ENCODE results near the gene LIF. TPM values are rescaled to one million over a fixed set of nuclear protein-coding genes. Genes with fewer than 3 reads are reported as not detected.

Gene LIF
- total RNA-seq, 4 donors from 2014 or later, result not detected

DNA sequence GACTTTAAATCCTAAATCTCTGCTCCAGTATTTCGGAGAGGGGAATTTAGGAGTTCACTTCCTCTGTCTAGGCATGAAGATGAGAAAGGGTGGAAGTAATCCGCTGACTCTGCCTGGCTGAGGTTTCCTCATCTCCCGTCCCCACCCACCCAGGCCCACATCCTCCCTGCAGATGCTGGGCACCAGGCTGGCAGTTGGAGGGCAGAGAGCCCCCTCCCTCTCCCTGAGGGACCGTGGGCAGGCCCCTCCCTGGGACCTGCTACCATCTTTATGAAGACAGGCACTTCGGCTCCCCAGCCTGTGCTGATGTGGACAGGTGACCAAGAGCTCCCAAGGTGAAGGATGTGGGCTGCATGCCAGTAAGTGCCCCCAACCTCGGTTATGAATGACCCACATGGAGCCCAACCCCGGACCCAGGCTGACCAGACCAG, 36.1 kb upstream of the LIF start:
- no peaks in the 10 kb centered on the region for H3K9me3 ChIP-seq
- peaks cover 0 to under 1% of the 10 kb centered on the region in 2 donors for H3K4me1 ChIP-seq
- no peak for ATAC-seq
- H3K4me3 ChIP-seq, result no peak overlapping the region
- H3K27me3 ChIP-seq, result no peaks in the 10 kb centered on the region
- no peaks in the 10 kb centered on the region for H3K36me3 ChIP-seq
- no peak overlapping the region for H3K27ac ChIP-seq
- DNase-seq, result no peak
- TF ChIP-seq POLR2A (IDR thresholded peaks at IDR 0.05), result no peak
- TF ChIP-seq, protein P1, sequence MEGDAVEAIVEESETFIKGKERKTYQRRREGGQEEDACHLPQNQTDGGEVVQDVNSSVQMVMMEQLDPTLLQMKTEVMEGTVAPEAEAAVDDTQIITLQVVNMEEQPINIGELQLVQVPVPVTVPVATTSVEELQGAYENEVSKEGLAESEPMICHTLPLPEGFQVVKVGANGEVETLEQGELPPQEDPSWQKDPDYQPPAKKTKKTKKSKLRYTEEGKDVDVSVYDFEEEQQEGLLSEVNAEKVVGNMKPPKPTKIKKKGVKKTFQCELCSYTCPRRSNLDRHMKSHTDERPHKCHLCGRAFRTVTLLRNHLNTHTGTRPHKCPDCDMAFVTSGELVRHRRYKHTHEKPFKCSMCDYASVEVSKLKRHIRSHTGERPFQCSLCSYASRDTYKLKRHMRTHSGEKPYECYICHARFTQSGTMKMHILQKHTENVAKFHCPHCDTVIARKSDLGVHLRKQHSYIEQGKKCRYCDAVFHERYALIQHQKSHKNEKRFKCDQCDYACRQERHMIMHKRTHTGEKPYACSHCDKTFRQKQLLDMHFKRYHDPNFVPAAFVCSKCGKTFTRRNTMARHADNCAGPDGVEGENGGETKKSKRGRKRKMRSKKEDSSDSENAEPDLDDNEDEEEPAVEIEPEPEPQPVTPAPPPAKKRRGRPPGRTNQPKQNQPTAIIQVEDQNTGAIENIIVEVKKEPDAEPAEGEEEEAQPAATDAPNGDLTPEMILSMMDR (IDR thresholded peaks at IDR 0.05 in 4 of 5, conservative IDR thresholded peaks at IDR 0.05 in 1 of 5), result no peak
- intact Hi-C loops (cut with DNase I; ENCODE audit: low total_unique reads) (loop anchor here (10.0 kb wide), 1 partner anchor 202 kb away; no protein-coding TSS in a partner anchor), in situ Hi-C loops (cut with MboI; ENCODE audit: low sequenced_read_pairs in 4 of 4) (loop anchor here in 3 of 4 donors (5.0 to 10.0 kb wide), 3 partner anchors 102 to 112 kb away; partner anchors contain the start of genes RNF215 (in 1 of the 3) and SEC14L2 (in 1 of the 3))

DNA sequence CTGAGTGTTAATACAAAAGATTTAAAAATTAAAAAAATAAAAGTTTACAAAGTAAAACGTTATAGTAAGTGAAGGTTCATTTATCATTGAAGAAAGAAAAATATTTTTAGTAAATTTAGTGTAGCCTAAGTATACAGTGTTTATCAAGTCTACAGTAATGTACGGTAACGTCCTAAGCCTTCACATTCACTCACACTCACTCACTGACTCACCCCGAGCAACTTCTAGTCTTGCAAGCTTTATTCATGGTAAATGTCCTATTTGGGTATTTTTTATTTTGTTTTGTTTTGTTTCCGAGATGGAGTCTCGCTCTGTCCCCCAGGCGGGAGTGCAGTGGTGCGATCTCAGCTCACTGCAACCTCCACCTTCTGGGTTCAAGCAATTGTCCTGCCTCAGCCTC, 33.9 kb upstream of the LIF start:
- intact Hi-C loops (cut with DNase I; ENCODE audit: low total_unique reads), result loop anchor here (10.0 kb wide), 1 partner anchor 204 kb away; no protein-coding TSS in a partner anchor
- in situ Hi-C loops (cut with MboI; ENCODE audit: low sequenced_read_pairs in 4 of 4), result loop anchor here in 3 of 4 donors (5.0 to 10.0 kb wide), 3 partner anchors 104 to 114 kb away; partner anchors contain the start of genes RNF215 (in 1 of the 3) and SEC14L2 (in 1 of the 3)
- no peak for ATAC-seq

DNA sequence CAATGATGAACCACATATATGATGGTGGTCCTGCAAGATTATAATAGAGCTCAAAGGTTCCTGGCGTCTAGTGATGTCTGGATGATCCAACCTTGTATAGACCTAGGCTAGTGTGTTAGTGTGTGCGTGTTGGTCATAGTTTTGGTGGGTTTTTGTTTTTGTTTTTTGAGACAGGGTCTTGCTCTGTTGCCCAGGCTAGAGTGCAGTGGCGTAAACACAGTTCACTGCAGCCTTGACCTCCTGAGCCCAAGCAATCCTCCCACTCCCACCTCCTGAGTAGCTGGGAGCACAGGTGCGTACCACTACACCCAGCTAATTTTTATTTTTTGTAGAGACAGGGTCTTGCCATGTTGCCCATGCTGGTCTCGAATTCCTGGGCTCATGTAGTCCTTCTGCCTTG, 33.4 kb upstream of the LIF start:
- no peaks in the 10 kb centered on the region for H3K27me3 ChIP-seq
- ATAC-seq (no peak), DNase-seq (no peak)
- in situ Hi-C loops (cut with MboI; ENCODE audit: low sequenced_read_pairs in 4 of 4) (loop anchor here in 3 of 4 donors (5.0 to 10.0 kb wide), 3 partner anchors 105 to 115 kb away; partner anchors contain the start of genes RNF215 (in 1 of the 3) and SEC14L2 (in 1 of the 3)), intact Hi-C loops (cut with DNase I; ENCODE audit: low total_unique reads) (loop anchor here (10.0 kb wide), 1 partner anchor 205 kb away; no protein-coding TSS in a partner anchor)
- H3K4me1 ChIP-seq, result no peaks in the 10 kb centered on the region
- TF ChIP-seq, protein P1 (IDR thresholded peaks at IDR 0.05 in 4 of 5, conservative IDR thresholded peaks at IDR 0.05 in 1 of 5), result no peak
- no peak for TF ChIP-seq POLR2A (IDR thresholded peaks at IDR 0.05)
- no peaks in the 10 kb centered on the region for H3K9me3 ChIP-seq
- H3K36me3 ChIP-seq, result no peaks in the 10 kb centered on the region
- H3K27ac ChIP-seq, result no peak overlapping the region
- no peak overlapping the region for H3K4me3 ChIP-seq

More for the DNA sequence above, 33.9 kb upstream of the LIF start:
- no peaks in the 10 kb centered on the region for H3K36me3 ChIP-seq
- no peaks in the 10 kb centered on the region for H3K9me3 ChIP-seq
- no peak for TF ChIP-seq POLR2A (IDR thresholded peaks at IDR 0.05)
- TF ChIP-seq, protein P1 (IDR thresholded peaks at IDR 0.05 in 4 of 5, conservative IDR thresholded peaks at IDR 0.05 in 1 of 5), result no peak
- no peak overlapping the region for H3K4me3 ChIP-seq
- no peaks in the 10 kb centered on the region for H3K27me3 ChIP-seq
- no peak for DNase-seq
- no peak overlapping the region for H3K27ac ChIP-seq
- no peaks in the 10 kb centered on the region for H3K4me1 ChIP-seq

DNA sequence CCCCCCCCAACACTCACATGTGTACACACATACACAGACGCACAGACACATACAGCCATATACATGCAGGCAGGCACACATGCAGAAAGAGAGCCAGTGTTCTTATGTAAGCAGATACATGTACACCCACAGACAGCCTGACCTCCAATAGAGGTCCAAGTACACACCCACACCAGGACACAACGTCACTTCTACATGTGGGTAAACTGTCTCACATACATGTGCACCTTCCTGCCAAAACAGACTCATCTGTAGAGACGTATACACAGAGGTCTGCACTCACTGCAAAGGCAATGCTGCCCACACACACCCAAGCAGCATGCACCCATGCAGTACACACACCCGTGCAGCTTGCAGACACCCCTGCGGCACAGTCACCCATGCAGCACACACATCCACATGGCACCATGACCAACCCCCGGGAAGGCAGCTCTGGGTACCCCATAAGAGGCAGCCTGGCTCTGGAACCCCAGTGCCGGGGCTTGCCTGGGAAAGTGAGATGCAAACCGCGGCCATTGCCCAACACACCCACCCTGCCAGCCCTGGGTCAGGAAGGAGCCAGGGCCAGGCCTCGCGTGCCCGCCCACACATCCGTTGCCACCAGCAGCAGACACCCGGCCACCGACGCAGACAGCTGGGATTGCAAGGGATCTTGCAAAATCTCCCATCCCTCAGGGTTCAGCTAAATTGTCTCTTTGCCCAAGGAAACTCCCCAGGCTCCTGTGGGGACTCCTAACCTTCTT, 32.7 kb upstream of the LIF start:
- Histone ChIP-seq H3K4me1 (no peaks in the 10 kb centered on the region), H3K27me3 (no peaks in the 10 kb centered on the region), H3K4me3 (no peak overlapping the region), H3K27ac (no peak overlapping the region), H3K36me3 (no peaks in the 10 kb centered on the region), H3K9me3 (no peaks in the 10 kb centered on the region)
- in situ Hi-C loops (cut with MboI; ENCODE audit: low sequenced_read_pairs in 4 of 4) (no loop called here), intact Hi-C loops (cut with DNase I; ENCODE audit: low total_unique reads) (no loop called here)
- ATAC-seq (peak; percentile 26 to 30), DNase-seq (peak; percentile 38 to 39)
- no peak for TF ChIP-seq POLR2A (IDR thresholded peaks at IDR 0.05)
- TF ChIP-seq, protein P1 (IDR thresholded peaks at IDR 0.05 in 4 of 5, conservative IDR thresholded peaks at IDR 0.05 in 1 of 5), result no peak
